ENCODE measurements around the gene TMEM108.

DNA sequence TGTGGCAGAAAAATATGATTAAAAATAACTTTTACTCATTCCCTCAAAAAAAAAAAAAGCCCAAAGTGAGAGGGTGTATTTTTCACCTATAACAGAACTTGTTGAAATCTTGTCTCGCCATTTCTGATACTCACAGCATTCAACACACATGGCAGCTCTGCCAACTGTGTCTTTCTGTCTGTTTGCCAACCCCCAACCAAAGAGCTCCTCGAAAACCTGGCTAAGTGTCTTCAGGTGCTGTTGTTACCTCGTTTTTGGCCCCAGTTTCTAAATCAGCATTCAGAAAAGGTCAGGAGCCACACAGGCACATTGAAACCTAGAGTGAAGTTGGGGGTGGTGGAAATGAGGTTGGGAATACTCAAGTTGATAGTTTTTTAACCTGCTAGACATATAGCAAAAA is 123.5 kb downstream of the TMEM108 start:
- TF ChIP-seq POLR2AphosphoS5 (IDR thresholded peaks at IDR 0.05; ENCODE audit: borderline replicate concordance, low read depth, low read length) (no peak), EZH2 (IDR thresholded peaks at IDR 0.05) (no peak), FOXP2 (optimal IDR thresholded peaks at IDR 0.05; ENCODE audit: control extremely low read depth, extremely low read length, insufficient read depth) (no peak)
